Right forelimb (tissue), 1 donor: ENCODE measurements around the gene PRAC2.

ENCODE experiments used
- DNase-seq: peaks from one replicate; pipeline ENCODE4 v3.0.0-alpha.2; 2018

PRAC2 gene

GRCh38 chr17:48755356-48755755 is 32.4 kb downstream of the PRAC2 start:
- no peak for DNase-seq

GRCh38 chr17:48756830-48757251 is 33.9 kb downstream of the PRAC2 start:
- no peak for DNase-seq

- no peak for DNase-seq
Observed at GRCh38 chr17:48757524-48757961, 34.6 kb downstream of the PRAC2 start.

GRCh38 chr17:48759288-48759687 is 36.3 kb downstream of the PRAC2 start:
- DNase-seq = no peak

GRCh38 chr17:48760411-48760810 is 37.4 kb downstream of the PRAC2 start:
- no peak for DNase-seq

- DNase-seq = no peak
Observed at GRCh38 chr17:48761114-48761513, 38.1 kb downstream of the PRAC2 start.

- DNase-seq = no peak
Observed at GRCh38 chr17:48767263-48767774, 44.3 kb downstream of the PRAC2 start.

- no peak for DNase-seq
Observed at GRCh38 chr17:48769009-48769675, 46.2 kb downstream of the PRAC2 start.

GRCh38 chr17:48770954-48771353 is 48.0 kb downstream of the PRAC2 start:
- DNase-seq = no peak

- no peak for DNase-seq
Observed at GRCh38 chr17:48773245-48773644, 50.3 kb downstream of the PRAC2 start.
